Liver (tissue), 2 donors: ENCODE data around the gene ECD.

Experiments
- GABPA ChIP-seq, 2 donors: IDR thresholded peaks in 1 of 2; conservative IDR thresholded peaks in 1 of 2; 2 replicates each; pipeline ENCODE4 v1.6.1; 2016; ENCODE audit warnings: antibody characterized with exemption in 2 of 2, mild to moderate bottlenecking in 1 of 2, moderate library complexity in 1 of 2
- MAX ChIP-seq: IDR thresholded peaks from 2 replicates; pipeline ENCODE4 v1.6.1; 2016; ENCODE audit warnings: antibody characterized with exemption
- donor health status: healthy.

- no peak for TF ChIP-seq MAX
- TF ChIP-seq GABPA (IDR thresholded peaks at IDR 0.05 in 1 of 2, conservative IDR thresholded peaks at IDR 0.05 in 1 of 2): no peak
Measured at GRCh38 chr10:73161079-73161478, 6.7 kb downstream of the ECD start.
